HG03045 (cell line): Measurements from ENCODE around the gene KDM8.

Experiments
- ATAC-seq: cut with Tn5 transposase; IDR thresholded peaks from one replicate; pipeline ENCODE4 v1.9.1; 2021; ENCODE audit warnings: mild to moderate bottlenecking, moderate library complexity; ENCODE audit not compliant: unreplicated experiment

The KDM8 gene

GRCh38 chr16:27267037-27267677 lies 63.8 kb downstream of the KDM8 start:
- ATAC-seq, result no peak

GRCh38 chr16:27268376-27269299 lies 65.3 kb downstream of the KDM8 start, which contains the start of gene NSMCE1:
NSMCE1 (minus strand) TSS chr16:27268772; CDS start chr16:27257570, 11,202 bp downstream.
- peak; percentile 90 for ATAC-seq

- no peak for ATAC-seq
Observed at GRCh38 chr16:27269300-27270150, 66.2 kb downstream of the KDM8 start.

- ATAC-seq, result no peak
Observed at GRCh38 chr16:27270349-27270748, 67.0 kb downstream of the KDM8 start.
